Nephron (organoid): ENCODE measurements around the gene FBXL16.

Source experiments
- H3K27ac Mint-ChIP-seq, 3 experiments: 2 replicates each; pipeline ENCODE4 v1.8.0; 2020; ENCODE audit warnings: mixed read lengths in 3 of 3, mild to moderate bottlenecking in 2 of 3, moderate library complexity in 1 of 3
- H3K27me3 Mint-ChIP-seq: 2 replicates; pipeline ENCODE4 v1.8.0; 2021; ENCODE audit warnings: low read depth, mild to moderate bottlenecking, moderate library complexity, mixed read lengths
- H3K36me3 Mint-ChIP-seq: 2 replicates; pipeline ENCODE4 v1.8.0; 2020; ENCODE audit warnings: low read depth, mixed read lengths
- H3K4me1 Mint-ChIP-seq: 2 replicates; pipeline ENCODE4 v1.8.0; 2020; ENCODE audit warnings: mixed read lengths
- H3K4me3 Mint-ChIP-seq, 3 experiments: 2 replicates each; pipeline ENCODE4 v1.8.0; 2020; ENCODE audit warnings: mild to moderate bottlenecking in 3 of 3, mixed read lengths in 3 of 3, moderate library complexity in 2 of 3
- H3K9me3 Mint-ChIP-seq: 2 replicates; pipeline ENCODE4 v1.8.0; 2020; ENCODE audit warnings: mixed read lengths
- CTCF ChIP-seq, 3 experiments: fragments of 200-600 bp; sonication (generic); IDR thresholded peaks; one replicate each; pipeline ENCODE4 v1.5.0; 2021; ENCODE audit warnings: antibody characterized with exemption in 3 of 3; ENCODE audit not compliant: unreplicated experiment in 3 of 3

The FBXL16 gene

DNA sequence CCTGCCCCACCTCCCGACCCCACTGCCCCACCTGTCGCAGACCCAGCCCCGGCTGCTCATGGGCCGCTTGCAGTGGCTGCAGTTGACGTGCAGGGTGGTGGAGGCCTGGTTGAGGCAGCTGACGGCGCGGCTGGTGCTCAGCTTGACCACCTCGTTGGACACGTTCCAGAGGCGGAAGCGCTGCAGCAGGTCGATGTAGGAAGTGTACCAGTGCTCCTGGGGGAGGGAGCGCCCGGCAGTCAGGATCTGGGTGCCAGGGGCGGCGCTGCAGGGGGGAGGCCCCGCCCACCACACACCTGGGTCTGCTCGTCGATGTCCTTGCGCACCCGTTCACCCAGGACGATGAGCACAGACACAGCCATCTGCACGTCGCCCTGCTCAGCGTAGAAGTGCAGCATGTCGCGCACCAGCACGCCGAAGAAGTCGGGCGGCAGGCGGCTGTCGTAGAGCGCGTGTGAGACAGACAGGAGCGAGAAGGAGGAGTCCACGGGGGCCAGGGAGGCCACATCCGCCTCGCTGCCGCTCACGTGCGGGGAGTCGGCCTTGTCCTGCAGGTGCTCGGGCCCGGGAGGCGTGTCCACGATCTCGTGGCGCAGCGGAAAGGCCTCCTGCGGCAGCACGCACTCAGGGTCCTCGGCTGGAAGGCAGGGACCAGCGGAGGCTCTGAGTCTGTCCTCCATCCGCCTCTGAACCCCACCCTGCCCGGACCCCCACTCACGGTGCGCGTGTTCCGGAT, 20.5 kb downstream of the FBXL16 start:
- Mint-ChIP-seq H3K4me1 (peaks cover 6% of the 10 kb centered on the region), H3K36me3 (no peaks in the 10 kb centered on the region), H3K9me3 (no peaks in the 10 kb centered on the region), H3K27ac (no peak overlapping the region), H3K4me3 (peak overlapping the region in 1 of 3 experiments; percentile 23), H3K27me3 (peaks cover 1% of the 10 kb centered on the region)
- TF ChIP-seq CTCF (IDR thresholded peaks at IDR 0.05; ENCODE audit: unreplicated experiment in 3 of 3) = no peak

GRCh38 chr16:684071-684794, 21.4 kb downstream of the FBXL16 start, which contains the start of gene JMJD8:
TSS of gene JMJD8 (minus strand) at chr16:684334. CDS start at chr16:684319, 15 bp downstream.
- H3K27me3 Mint-ChIP-seq = no peaks in the 10 kb centered on the region
- H3K4me1 Mint-ChIP-seq = peaks cover 4% of the 10 kb centered on the region

DNA sequence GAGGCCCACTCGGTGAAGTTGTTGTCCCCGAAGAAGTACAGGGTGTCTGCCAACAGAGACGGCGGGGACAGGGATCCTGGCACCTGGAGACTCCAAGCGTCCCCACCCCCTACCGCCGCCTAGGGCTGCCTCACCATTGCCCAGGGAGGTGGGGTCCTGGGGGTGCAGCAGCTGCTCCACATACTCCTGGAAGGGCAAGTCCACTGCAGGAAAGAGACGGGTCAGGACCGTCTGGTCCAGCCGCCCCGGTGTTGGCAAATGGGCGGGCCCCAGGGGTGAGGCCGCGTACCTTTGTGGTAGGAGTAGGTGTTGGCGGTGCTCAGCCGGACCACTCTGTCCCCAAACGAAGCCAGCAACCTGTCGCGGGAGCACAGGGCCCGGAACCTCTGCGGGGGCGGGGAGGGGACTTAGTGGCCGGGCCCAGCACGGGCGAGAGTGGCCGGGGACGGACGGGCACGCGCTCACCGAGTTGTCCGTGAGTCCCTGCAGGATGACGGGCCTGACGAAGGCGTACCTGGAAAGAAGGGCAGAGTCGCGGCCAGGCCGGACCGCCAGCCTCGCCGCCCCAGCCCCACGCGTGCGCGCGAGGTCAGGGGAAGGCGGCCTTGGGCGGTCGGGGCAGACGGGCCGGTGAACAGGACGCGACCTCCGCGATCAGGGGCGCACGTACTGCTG, 22.1 kb downstream of the FBXL16 start:
- TF ChIP-seq CTCF (IDR thresholded peaks at IDR 0.05; ENCODE audit: unreplicated experiment in 3 of 3) = no peak
- Mint-ChIP-seq H3K9me3 (no peaks in the 10 kb centered on the region), H3K4me3 (peak overlapping the region; percentile 77 to 85 (median 83)), H3K27ac (no peak overlapping the region), H3K36me3 (no peaks in the 10 kb centered on the region), H3K4me1 (peaks cover 4% of the 10 kb centered on the region), H3K27me3 (no peaks in the 10 kb centered on the region)

More at GRCh38 chr16:684071-684794, 21.4 kb downstream of the FBXL16 start, which contains the start of gene JMJD8:
- Mint-ChIP-seq H3K4me3 (peak within 1 kb of the TSS; percentile 81 to 85 (median 83)), H3K9me3 (no peaks in the 10 kb centered on the region), H3K27ac (no peak within 1 kb of the TSS), H3K36me3 (no peaks in the 10 kb centered on the region)
- no peak for TF ChIP-seq CTCF (IDR thresholded peaks at IDR 0.05; ENCODE audit: unreplicated experiment in 3 of 3)

- Mint-ChIP-seq H3K4me3 (peak overlapping the region; percentile 77 to 85 (median 83)), H3K4me1 (peaks cover 4% of the 10 kb centered on the region), H3K27me3 (no peaks in the 10 kb centered on the region), H3K27ac (peak overlapping the region in 2 of 3 experiments; percentile 49 to 69), H3K9me3 (no peaks in the 10 kb centered on the region), H3K36me3 (no peaks in the 10 kb centered on the region)
- TF ChIP-seq CTCF (IDR thresholded peaks at IDR 0.05; ENCODE audit: unreplicated experiment in 3 of 3) = no peak
Observed at GRCh38 chr16:682493-683395, 22.9 kb downstream of the FBXL16 start.

DNA sequence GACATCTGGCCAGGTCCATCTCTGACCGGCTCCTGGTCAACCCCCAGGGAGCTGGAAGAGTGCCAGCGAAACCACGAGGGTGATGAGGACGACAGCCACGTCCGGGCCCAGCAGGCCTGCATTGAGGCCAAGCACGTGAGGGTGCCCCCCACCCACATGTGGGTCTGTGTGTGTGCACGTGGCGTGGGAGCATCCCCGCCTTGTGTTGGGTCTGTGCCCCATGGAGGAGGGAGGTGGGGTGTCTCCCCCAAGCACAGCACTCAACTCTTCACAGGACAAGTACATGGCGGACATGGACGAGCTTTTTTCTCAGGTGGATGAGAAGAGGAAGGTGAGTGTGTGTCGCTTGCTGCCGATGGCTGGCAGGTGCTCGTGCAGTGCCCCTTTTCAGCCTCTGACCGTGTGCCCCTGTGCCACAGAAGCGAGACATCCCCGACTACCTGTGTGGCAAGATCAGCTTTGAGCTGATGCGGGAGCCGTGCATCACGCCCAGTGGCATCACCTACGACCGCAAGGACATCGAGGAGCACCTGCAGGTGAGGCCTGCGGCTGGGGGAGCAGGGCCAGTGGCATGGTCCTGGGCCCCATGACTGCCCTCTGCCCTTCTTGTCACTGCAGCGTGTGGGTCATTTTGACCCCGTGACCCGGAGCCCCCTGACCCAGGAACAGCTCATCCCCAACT, 23.7 kb downstream of the FBXL16 start:
- no peak overlapping the region for H3K27ac Mint-ChIP-seq
- H3K9me3 Mint-ChIP-seq = no peaks in the 10 kb centered on the region
- no peak for TF ChIP-seq CTCF (IDR thresholded peaks at IDR 0.05; ENCODE audit: unreplicated experiment in 3 of 3)
- peaks cover 4% of the 10 kb centered on the region for H3K4me1 Mint-ChIP-seq
- no peaks in the 10 kb centered on the region for H3K27me3 Mint-ChIP-seq
- no peaks in the 10 kb centered on the region for H3K36me3 Mint-ChIP-seq
- H3K4me3 Mint-ChIP-seq = peak overlapping the region; percentile 77 to 85 (median 83)
